Skin of body (tissue), 2 donors: ENCODE data around the gene RFESD. TPM values are rescaled to one million over a fixed set of nuclear protein-coding genes. Genes with fewer than 3 reads are reported as not detected.

Source experiments
- DNase-seq: peaks from one replicate; lab custom pipeline; 2025; lab: John Stamatoyannopoulos, UW
- total RNA-seq: library from RNA; depleted of rRNA; stranded (reverse); fragments of >200 nt; gene quantifications from one replicate; pipeline ENCODE4 v1.2.3, GENCODE V29; 2014

The RFESD gene
- total RNA-seq: 6.7 TPM

DNA sequence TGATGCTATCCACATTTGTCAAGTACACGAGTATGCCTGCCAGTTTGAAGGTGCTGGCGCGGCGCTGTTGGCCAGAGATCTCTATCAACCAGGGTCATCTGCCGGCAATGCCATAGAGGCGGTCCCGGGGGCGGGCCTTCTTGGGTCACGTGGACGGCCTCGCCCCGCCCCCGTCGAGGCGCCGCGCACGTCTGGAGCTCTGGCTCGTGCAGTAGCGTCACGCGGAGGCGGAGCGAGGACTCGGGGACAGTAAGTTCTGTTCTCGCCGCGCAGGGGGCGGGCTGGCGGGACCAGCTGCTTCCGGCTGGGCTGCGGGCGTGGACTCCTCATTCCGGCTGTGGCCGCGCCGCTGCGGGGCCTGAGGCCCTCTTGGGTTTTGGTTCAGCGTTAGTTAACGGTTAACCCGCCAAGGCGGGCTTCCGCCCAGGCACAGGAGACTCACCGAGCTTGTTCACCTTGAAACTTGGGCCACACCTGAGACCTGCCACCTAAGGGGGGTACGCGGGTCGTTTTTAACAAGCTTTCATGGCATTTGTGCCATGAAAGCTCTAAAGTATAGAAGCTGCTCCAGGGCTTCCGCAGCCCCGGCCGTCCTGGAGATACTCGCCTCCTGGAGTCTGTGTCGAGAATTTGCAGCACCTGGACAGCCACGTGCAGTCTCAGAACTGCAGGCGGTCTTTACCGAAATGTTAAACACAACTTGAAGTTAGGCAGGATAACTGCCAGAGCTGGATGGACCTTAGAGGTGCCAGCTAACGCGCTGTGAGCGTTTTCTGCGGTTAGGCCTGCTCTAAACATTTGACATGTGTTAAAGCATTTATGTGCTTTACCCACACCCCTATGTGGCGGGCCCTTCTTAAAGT lies at the start of gene RFESD:
Gene RFESD, plus strand, starts transcription at position 209 of the 863 bp plus-strand sequence. CDS start 5,495 bp downstream, outside the sequence.
- peak; percentile 93 for DNase-seq

- no peak for DNase-seq
Observed at GRCh38 chr5:95599252-95599651, 47.3 kb upstream of the RFESD start.

DNA sequence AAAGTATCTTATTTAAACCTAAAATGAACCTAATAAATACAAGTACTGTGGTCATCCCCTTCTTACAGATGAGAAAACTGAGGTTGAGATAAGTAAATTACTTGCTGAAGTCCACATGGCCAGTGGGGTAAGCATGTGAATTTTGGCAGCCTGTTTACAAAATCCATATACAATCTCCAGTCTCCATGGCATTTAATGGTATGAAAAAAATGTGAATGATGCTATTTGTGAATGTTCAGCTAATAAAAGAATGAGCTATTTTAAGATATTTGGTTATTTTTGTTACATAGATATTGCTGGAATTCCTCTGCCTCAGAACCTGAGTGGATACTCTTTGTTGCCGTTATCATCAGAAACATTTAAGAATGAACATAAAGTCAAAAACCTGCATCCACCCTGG lies 46.0 kb upstream of the RFESD start:
- DNase-seq: no peak

DNA sequence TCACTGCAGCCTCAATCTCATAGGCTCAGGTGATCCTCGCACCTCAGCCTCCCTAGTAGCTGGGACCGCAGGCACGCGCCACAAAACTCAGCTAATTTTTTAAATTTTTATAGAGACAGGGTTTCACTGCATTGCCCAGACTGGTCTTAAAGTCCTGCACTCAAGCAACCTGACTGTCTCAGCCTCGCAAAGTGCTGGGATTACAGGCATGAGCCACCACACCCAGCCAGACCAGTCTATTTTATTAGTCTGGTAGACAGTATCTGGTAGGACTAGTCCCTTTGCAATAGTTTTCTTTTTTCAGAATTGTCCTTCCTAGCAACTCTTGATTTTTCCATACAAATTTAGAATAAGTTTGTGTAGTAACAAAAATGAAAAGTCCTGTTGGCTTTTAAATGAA lies 40.8 kb upstream of the RFESD start:
- no peak for DNase-seq

GRCh38 chr5:95606419-95606818 lies 40.2 kb upstream of the RFESD start:
- no peak for DNase-seq

GRCh38 chr5:95609711-95610110 lies 36.9 kb upstream of the RFESD start:
- no peak for DNase-seq

DNA sequence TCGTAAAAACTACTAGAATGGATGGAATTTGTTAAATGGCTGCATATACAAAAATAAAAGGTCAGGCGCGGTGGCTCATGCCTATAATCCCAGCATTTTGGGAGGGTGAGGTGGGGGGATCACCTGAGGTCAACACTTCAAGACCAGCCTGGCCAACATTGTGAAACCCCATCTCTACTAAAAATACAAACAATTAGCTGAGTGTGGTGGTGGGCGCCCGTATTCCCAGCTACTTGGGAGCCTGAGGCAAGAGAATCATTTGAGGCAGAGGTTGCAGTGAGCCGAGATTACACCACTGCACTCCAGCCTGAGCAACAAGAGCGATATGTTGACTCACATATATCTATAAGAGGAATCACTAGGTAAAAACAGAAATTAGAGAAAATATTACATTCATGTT lies 36.0 kb upstream of the RFESD start:
- no peak for DNase-seq

DNA sequence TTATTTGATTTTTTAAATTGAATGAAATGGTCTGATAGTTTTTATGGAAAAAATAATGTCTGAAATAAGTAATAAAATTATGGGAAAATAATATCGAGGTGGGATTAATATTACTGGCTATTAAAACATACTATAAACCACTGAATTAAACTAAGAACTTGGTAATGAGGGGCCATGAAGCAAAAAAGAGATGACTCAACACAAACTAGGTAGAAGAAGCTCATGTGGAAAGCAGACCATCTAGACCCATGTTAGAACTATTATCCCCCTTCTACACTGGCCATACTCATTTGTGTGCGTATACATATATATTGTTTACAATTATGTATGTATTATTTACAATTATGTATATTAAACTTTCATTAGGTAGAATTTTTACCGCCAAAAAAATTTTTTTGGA lies 35.2 kb upstream of the RFESD start:
- no peak for DNase-seq

DNA sequence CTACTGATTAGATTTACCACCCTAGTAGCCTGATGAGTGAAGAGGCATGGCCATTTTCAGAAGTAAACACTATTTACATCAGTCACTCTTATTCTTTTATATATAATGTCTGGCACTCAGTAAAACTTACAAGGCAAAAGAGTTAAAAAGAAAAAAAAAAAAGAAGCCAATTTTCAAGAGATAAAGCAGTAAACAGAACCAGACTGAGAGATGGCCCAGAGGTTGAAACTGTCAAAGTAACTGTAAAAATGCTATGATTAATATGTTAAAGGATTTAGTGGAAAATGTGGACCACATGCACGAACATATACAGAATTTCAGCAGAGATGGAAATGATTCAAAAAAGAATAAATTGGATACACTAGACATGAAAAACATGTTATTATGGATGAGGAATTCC lies 33.1 kb upstream of the RFESD start:
- DNase-seq: no peak

GRCh38 chr5:95615164-95615467 lies 31.5 kb upstream of the RFESD start:
- no peak for DNase-seq

GRCh38 chr5:95617057-95617456 lies 29.5 kb upstream of the RFESD start:
- no peak for DNase-seq

- DNase-seq: no peak
Observed at GRCh38 chr5:95619096-95619495, 27.5 kb upstream of the RFESD start.

DNA sequence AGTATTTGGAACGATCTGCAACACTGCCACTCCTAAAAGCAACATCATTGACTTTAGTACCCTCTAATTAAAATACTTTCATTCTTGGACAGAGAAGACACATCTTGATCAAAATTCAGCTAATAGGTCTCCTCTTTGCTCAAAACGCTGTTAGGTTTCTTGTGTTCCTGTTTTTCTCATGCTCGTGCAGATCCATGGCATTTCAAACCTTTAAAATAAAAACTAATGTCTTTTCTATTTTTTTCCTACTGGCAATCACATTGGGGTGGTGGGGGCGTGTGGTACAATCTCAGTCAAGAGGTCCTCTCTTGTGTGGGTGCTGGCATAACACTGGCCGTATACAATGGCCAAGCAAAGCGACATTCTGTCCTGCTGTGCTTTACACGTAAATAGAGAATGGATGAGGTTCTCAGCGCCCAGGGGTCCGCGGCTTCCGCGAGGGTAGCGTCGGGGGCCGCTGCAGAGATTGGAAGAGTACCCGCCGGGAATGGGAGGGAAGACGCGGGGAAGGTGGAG lies 27.0 kb upstream of the RFESD start:
- no peak for DNase-seq

DNA sequence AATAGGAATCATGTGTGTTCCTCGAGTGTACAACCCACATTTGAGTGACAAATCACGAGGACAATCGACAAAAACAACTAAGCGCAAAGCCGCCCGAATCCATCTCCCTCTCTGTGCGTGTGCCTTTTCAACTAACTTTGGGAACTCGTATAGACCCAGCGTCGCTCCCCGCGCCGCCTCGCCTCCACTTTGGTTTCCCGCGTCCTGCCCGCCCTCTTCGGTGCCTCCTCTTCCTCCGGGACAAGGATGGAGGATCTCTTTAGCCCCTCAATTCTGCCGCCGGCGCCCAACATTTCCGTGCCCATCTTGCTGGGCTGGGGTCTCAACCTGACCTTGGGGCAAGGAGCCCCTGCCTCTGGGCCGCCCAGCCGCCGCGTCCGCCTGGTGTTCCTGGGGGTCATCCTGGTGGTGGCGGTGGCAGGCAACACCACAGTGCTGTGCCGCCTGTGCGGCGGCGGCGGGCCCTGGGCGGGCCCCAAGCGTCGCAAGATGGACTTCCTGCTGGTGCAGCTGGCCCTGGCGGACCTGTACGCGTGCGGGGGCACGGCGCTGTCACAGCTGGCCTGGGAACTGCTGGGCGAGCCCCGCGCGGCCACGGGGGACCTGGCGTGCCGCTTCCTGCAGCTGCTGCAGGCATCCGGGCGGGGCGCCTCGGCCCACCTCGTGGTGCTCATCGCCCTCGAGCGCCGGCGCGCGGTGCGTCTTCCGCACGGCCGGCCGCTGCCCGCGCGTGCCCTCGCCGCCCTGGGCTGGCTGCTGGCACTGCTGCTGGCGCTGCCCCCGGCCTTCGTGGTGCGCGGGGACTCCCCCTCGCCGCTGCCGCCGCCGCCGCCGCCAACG lies 26.3 kb upstream of the RFESD start, which contains the start of gene GPR150:
Gene GPR150, plus strand, starts transcription at position 58 of the 840 bp plus-strand sequence. Its CDS starts 189 bp downstream, at position 247.
- DNase-seq: peak; percentile 4

GRCh38 chr5:95620870-95621838 lies 25.4 kb upstream of the RFESD start:
- DNase-seq: no peak

DNA sequence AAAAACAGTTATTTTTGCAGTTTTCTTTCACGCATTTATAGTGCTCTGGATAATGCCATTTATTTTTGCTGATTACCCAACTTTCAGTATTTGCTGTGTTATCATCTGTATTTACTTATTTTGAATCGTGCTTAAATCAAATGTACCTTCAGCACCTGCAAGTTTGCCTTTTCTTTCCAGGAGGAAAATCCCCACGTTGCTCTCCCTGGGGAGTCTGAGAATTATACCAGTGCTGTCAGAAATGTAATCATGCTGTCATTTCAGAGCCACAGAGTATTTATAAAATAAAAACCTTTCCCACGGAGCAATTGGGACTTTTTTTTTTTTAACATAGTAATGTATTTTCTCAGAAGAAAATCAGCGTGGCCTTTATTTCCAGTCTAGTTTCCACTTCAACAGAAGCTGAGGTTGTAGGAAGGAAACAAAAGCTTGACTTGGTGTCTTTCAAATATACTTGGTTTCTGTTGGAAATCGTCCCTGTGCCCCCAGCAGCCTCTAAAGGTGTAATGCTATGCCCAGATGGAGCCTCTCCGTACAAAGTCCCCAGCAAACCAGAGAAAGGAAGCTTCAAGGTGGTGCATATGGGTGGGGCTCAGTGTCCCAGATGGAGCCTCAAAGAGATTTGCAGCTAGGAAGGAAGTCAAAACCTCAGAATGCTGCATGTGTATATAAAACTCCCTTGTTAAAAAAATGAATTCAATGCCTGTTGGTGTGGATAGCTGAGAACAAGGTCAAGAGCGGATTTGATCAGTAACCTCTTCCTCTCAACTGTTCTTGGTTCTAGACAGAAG lies 24.5 kb upstream of the RFESD start:
- no peak for DNase-seq

DNA sequence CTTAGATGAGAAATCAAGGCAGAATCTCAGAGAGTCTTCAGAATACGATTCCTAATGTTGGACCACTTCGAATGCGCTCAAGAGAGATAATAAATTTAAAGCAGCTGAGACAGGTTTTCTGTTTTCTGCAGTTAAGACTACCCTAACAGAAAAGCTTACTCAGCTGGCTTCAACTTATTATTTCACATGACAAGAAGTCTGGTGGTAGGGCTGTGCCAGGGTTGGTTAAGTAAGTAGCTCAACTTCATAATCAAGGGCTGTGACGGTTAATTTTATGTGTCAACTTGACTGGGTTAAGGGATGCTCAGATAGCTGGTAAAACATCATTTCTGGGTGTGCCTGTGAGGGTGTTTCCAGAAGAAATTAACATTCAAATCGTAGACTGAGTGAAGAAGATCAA lies 22.9 kb upstream of the RFESD start:
- no peak for DNase-seq

DNA sequence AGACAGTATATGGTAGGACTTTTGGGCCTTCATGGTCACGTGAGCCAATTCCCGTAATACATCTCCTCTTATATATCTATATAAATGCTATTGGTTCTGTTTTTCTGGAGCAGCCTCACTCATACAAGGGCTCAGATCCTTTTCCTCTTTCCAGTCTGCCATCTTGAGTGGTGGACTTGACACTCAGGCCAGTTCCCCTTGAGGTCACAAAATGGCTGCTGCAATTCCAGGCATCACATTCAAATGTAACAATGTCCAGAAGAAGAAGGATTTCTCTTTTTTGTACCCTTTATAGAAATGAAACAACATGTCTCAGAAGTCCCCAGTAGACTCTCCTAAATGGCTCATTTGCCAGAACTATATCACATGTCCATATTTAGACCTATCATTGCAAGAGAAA lies 22.2 kb upstream of the RFESD start:
- DNase-seq: no peak

DNA sequence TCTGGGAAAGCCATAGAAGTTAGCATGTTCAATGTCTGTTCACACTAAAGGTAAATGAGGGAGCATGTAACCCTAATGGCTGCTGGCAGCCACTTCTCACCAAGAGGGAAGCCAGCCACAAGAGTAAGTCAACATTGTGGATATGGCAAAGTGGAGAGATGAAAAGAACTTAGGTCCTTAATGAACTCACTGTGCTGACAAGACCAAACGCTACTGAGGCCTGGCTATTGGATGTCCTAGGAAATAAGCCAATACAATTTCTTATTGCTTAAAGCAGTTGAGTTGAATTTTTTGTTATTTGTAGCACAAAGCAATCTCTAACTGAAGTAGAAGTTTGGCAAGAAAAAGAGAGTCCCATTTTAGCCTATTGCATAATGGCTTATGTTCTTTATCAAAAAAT lies 19.9 kb upstream of the RFESD start:
- DNase-seq: no peak
